Activated CD4-positive, alpha-beta T cell treated with anti-CD3 and anti-CD28 coated beads for 36 hours (primary cell): Measurements from ENCODE around the gene FANK1. TPM values are rescaled to one million over a fixed set of nuclear protein-coding genes. Genes with fewer than 3 reads are reported as not detected.
"Not testable (repeated sequence)": the region's sequence is repeated elsewhere in the genome, so short reads cannot be mapped to it uniquely, and the experiment has no call there.

Experiments used
- ATAC-seq: fragments of 200-7000 bp; cut with Tn5 transposase; one replicate; pipeline ENCODE4 v1.10.0; 2021; ENCODE audit warnings: mild to moderate bottlenecking, moderate library complexity
- CTCF ChIA-PET: fragments of 350-600 bp; sonication (Branson Sonifier 250); formaldehyde crosslinking; loops from one replicate; lab custom pipeline; 2021; ENCODE audit warnings: antibody characterized with exemption; lab: Charles Lee
- POLR2A ChIA-PET: fragments of 350-600 bp; sonication (Branson Sonifier 250); formaldehyde crosslinking; loops from one replicate; lab custom pipeline; 2021; ENCODE audit warnings: antibody characterized with exemption, inconsistent platforms; lab: Charles Lee
- DNase-seq: peaks from one replicate; pipeline ENCODE4 v3.0.0-alpha.2; 2020
- H3K27ac Mint-ChIP-seq: one replicate; pipeline ENCODE4 v1.8.0; 2021; ENCODE audit warnings: mixed read lengths
- H3K27me3 Mint-ChIP-seq: one replicate; pipeline ENCODE4 v1.8.0; 2021; ENCODE audit warnings: mixed read lengths
- H3K36me3 Mint-ChIP-seq: one replicate; pipeline ENCODE4 v1.8.0; 2021; ENCODE audit warnings: low read depth, mixed read lengths
- H3K4me1 Mint-ChIP-seq: one replicate; pipeline ENCODE4 v1.8.0; 2021; ENCODE audit warnings: mixed read lengths
- H3K4me3 Mint-ChIP-seq: one replicate; pipeline ENCODE4 v1.8.0; 2021; ENCODE audit warnings: mild to moderate bottlenecking, moderate library complexity, mixed read lengths
- H3K9me3 Mint-ChIP-seq: one replicate; pipeline ENCODE4 v1.8.0; 2021; ENCODE audit warnings: low read depth, mixed read lengths
- intact Hi-C, 2 experiments: fragments of 100-400 bp; cut with DNase I in 1 of 2; cut with micrococcal nuclease in 1 of 2; formaldehyde crosslinking; loops; one replicate each; pipeline versions ENCODE4 v1.14.2 to v1.15.1; 2022 to 2024; cut with DNase I, micrococcal nuclease
- total RNA-seq, 2 experiments: library from RNA; stranded (reverse); gene quantifications; one replicate each; pipeline ENCODE4 v1.2.3, GENCODE V29; 2021

Gene FANK1
- total RNA-seq, 2 experiments from 2014 or later: 0.42 to 1.0 TPM

DNA sequence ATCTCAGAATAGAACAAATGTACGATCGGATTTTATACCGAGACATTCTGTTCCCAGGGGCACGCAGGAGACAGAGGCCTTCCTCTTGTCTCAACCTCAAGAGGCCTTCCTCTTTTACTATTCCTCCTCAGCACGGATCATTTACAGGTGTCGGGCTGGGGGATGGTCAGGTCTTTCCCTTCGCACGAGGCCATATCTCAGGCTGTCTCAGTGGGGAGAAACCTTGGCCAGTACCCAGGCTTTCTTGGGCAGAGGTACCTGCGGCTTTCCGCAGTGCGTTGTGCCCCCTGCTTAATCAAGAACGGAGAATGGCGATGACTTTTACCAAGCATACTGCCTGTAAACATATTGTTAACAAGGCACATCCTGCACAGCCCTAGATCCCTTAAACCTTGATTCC, 44.2 kb downstream of the FANK1 start:
- H3K27ac Mint-ChIP-seq: no peak overlapping the region
- DNase-seq: no peak
- H3K36me3 Mint-ChIP-seq: no peaks in the 10 kb centered on the region
- intact Hi-C loops: no loop called here
- H3K9me3 Mint-ChIP-seq: peaks cover 7% of the 10 kb centered on the region
- no peaks in the 10 kb centered on the region for H3K4me1 Mint-ChIP-seq
- no peak for ATAC-seq
- ChIA-PET POLR2A (no interaction called here), CTCF (no interaction called here)
- H3K4me3 Mint-ChIP-seq: no peak overlapping the region
- H3K27me3 Mint-ChIP-seq: peaks cover 15% of the 10 kb centered on the region

DNA sequence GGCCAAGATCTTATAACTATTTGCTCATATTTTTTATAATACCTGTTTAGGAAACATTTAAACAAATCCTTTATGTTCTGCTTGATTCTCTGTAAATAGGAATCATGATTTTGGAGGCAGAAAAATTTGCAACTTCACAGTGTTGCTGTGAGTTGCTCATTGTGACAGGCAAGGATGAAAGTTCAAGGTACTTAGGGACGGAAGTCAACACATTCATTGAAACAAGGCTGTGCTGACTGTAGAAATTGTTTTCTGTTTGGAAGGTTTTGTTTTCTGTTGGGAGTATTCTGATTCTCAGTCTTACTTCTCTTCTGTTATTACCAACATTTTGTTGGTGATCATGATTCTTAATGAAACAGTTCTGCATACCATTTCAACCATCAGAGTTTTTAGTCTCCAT, 54.9 kb downstream of the FANK1 start:
- intact Hi-C loops: no loop called here
- H3K27ac Mint-ChIP-seq: no peak overlapping the region
- H3K9me3 Mint-ChIP-seq: peaks cover 12% of the 10 kb centered on the region
- H3K27me3 Mint-ChIP-seq: no peaks in the 10 kb centered on the region
- no peak for ATAC-seq
- no peak for DNase-seq
- ChIA-PET POLR2A (no interaction called here), CTCF (no interaction called here)
- no peaks in the 10 kb centered on the region for H3K4me1 Mint-ChIP-seq
- no peaks in the 10 kb centered on the region for H3K36me3 Mint-ChIP-seq
- H3K4me3 Mint-ChIP-seq: no peak overlapping the region

DNA sequence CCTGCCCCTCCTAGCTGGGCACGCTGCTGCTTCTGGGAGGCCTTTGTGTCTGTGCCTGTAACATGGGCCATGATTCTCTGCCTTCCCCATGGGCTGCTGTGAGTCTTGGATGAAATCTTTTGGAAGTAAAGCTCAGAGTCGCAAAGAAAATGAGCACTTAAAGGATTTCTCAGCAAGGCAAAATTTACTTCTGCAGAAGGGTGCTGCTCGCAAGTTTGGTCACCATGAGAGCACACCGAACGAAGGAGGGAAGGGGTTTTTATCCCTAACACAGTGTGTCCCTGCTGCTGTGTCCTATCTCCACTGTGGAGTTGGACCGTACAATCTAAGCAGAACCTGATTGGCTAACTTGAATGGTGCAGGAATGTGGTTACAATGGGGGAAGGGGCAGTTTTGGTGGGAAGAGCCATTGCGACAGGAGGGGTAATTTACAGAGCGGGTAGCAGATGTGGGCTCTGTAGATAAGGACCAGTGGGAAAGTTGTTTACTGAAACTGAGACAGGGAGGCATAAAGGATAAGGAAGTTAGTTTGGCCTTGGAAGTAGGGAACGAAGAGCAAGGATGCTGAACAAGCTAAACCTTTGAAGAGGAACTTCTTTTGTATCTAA, 57.5 kb downstream of the FANK1 start:
- intact Hi-C loops: no loop called here
- no peak for DNase-seq
- Mint-ChIP-seq H3K4me3 (no peak overlapping the region), H3K4me1 (no peaks in the 10 kb centered on the region), H3K9me3 (peaks cover 12% of the 10 kb centered on the region), H3K27me3 (peaks cover 4% of the 10 kb centered on the region), H3K27ac (no peak overlapping the region), H3K36me3 (no peaks in the 10 kb centered on the region)
- POLR2A ChIA-PET: no interaction called here
- CTCF ChIA-PET: interaction anchor here (0.8 kb wide), 1 partner anchor 305 kb away, joined by 4 read pairs; no protein-coding TSS in a partner anchor
- no peak for ATAC-seq

DNA sequence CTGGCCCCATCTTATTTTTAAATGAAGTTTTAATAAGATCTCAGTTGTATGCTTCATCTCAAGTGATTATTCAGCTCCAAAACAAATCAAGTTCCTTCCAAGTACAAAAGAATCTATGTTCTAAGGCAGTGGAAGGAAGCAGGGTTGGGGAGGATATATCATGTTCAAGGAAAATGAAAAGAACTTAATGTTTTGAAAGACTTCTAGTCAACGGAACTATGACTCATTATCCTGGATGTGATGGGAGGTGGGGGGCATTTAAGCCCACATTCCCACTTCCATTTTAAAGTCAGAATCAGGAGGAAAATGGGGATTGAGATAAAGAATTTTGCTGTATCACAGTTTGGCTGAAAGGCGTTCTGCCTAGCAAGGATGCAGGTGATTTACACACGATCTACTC, 59.4 kb downstream of the FANK1 start:
- H3K36me3 Mint-ChIP-seq: no peaks in the 10 kb centered on the region
- peaks cover 12% of the 10 kb centered on the region for H3K9me3 Mint-ChIP-seq
- POLR2A ChIA-PET: no interaction called here
- CTCF ChIA-PET: no interaction called here
- no peak overlapping the region for H3K27ac Mint-ChIP-seq
- H3K4me3 Mint-ChIP-seq: no peak overlapping the region
- H3K4me1 Mint-ChIP-seq: no peaks in the 10 kb centered on the region
- H3K27me3 Mint-ChIP-seq: peaks cover 4% of the 10 kb centered on the region
- intact Hi-C loops: no loop called here
- no peak for ATAC-seq
- DNase-seq: no peak

DNA sequence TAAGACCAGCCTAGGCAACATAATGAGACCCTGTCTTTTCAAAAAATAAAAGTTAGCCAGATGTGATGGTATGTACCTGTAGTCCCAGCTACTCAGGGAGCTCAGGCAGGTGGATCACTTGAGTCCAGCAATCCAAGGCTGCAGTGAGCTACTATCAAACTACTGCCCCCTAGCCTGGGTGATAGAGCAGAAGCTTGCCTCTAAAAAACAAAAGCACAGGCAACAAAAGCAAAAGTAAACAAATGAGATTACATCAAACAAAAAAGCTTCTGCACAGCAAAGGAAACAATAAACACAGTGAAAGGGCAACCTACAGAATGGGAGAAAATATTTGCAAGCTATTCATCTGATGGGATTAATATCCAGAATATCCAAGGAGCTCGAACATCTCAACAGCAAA, 65.4 kb downstream of the FANK1 start:
- POLR2A ChIA-PET: no interaction called here
- no peaks in the 10 kb centered on the region for H3K9me3 Mint-ChIP-seq
- ATAC-seq (no peak), DNase-seq (no peak)
- no peaks in the 10 kb centered on the region for H3K36me3 Mint-ChIP-seq
- intact Hi-C loops: no loop called here
- CTCF ChIA-PET: interaction anchor here (0.5 kb wide), 1 partner anchor 1980 kb away, joined by 3 read pairs; no protein-coding TSS in a partner anchor
- H3K4me3 Mint-ChIP-seq: no peak overlapping the region
- H3K27me3 Mint-ChIP-seq: peaks cover 8% of the 10 kb centered on the region
- no peak overlapping the region for H3K27ac Mint-ChIP-seq
- H3K4me1 Mint-ChIP-seq: no peaks in the 10 kb centered on the region

DNA sequence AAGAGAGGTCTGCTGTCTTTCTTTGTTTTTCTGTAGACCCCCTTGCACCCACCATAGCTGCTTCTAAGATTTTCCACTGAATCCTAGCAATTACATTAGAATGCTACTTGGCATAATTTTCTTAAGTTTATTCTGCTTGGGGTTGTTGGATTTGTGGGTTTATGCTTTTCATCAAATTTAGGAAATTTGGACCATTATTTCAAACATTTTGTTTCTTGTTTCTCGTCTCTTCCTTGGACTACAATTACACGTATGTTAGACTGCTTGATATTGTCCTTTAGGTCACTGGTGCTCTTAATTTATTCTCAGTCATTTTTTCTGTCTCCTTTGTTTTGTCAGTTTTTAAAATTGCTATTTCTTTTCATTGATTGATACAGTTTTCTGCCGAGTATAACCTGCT, 65.8 kb downstream of the FANK1 start:
- H3K4me3 Mint-ChIP-seq: no peak overlapping the region
- no peaks in the 10 kb centered on the region for H3K9me3 Mint-ChIP-seq
- ChIA-PET CTCF (interaction anchor here (0.5 kb wide), 1 partner anchor 1979 kb away, joined by 3 read pairs; no protein-coding TSS in a partner anchor), POLR2A (no interaction called here)
- H3K27ac Mint-ChIP-seq: no peak overlapping the region
- ATAC-seq (no peak), DNase-seq (no peak)
- no peaks in the 10 kb centered on the region for H3K36me3 Mint-ChIP-seq
- no peaks in the 10 kb centered on the region for H3K4me1 Mint-ChIP-seq
- H3K27me3 Mint-ChIP-seq: peaks cover 8% of the 10 kb centered on the region
- intact Hi-C loops: no loop called here

DNA sequence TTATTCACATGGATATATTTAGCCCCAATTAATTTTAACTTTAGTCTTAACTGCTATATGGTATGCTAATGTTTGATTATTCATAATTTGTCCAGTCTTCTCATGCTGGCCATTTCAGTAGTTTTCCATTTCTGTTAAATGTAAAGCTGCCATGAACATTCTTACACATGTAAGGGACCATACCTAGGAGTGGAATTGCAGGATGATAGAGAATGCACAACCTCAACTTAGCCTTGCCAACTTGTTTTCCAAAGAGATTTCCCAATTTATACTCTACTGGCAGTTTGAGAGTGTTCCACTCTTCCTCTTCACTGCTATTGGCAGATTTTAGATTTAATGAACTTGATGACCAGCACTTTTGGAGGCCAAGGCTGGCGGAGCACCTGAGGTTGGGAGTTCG, 68.2 kb downstream of the FANK1 start:
- CTCF ChIA-PET: no interaction called here
- H3K9me3 Mint-ChIP-seq: no peaks in the 10 kb centered on the region
- ATAC-seq (no peak), DNase-seq (no peak)
- POLR2A ChIA-PET: no interaction called here
- no peaks in the 10 kb centered on the region for H3K36me3 Mint-ChIP-seq
- intact Hi-C loops: no loop called here
- no peak overlapping the region for H3K4me3 Mint-ChIP-seq
- H3K27ac Mint-ChIP-seq: no peak overlapping the region
- H3K27me3 Mint-ChIP-seq: peaks cover 8% of the 10 kb centered on the region
- no peaks in the 10 kb centered on the region for H3K4me1 Mint-ChIP-seq

DNA sequence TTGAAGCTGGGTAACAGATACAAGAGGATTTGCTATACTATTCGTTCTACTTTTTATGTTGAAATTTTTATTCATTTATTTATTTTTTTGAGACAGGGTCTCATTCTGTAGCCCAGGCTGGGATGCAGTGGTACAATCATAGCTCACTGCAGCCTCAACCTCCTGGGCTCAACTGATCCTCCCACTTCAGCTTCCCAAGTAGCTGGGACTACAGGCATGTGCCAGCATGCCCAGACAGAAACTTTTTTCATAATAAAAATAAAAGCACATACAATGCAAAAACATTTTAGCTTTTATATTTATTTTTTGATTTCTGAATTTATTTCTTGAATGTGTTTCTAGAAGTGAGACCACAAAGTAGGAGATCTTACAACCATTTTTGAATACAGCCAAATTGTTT, 71.2 kb downstream of the FANK1 start:
- ATAC-seq (no peak), DNase-seq (no peak)
- Mint-ChIP-seq H3K4me3 (no peak overlapping the region), H3K36me3 (no peaks in the 10 kb centered on the region), H3K9me3 (no peaks in the 10 kb centered on the region), H3K27me3 (peaks cover 6% of the 10 kb centered on the region), H3K4me1 (no peaks in the 10 kb centered on the region), H3K27ac (no peak overlapping the region)
- intact Hi-C loops: no loop called here
- ChIA-PET POLR2A (no interaction called here), CTCF (interaction anchor here (1.0 to 1.2 kb wide), 3 partner anchors 8 to 32 kb away, joined by 3 to 6 read pairs (median 3); no protein-coding TSS in a partner anchor)

DNA sequence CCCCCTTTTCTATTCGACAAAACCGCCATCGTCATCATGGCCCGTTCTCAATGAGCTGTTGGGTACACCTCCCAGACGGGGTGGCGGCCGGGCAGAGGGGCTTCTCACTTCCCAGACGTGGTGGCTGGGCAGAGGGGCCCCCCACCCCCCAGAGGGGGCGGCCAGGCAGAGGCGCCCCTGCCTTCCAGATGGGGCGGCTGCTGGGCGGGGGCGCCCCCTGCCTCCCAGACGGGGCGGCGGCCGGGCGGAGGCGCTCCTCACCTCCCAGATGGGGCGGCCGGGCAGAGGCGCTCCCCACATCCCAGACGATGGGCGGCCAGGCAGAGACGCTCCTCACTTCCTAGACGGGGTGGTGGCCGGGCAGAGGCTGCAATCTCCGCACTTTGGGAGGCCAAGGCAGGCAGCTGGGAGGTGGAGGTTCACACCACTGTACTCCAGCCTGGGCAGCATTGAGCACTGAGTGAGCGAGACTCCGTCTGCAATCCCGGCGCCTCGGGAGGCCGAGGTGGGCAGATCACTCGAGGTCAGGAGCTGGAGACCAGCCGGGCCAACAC, 73.8 kb downstream of the FANK1 start:
- POLR2A ChIA-PET, H3K36me3 Mint-ChIP-seq, ATAC-seq, H3K27me3 Mint-ChIP-seq, H3K27ac Mint-ChIP-seq, CTCF ChIA-PET, H3K4me1 Mint-ChIP-seq, H3K4me3 Mint-ChIP-seq, H3K9me3 Mint-ChIP-seq, DNase-seq, intact Hi-C loops: not testable (repeated sequence)

DNA sequence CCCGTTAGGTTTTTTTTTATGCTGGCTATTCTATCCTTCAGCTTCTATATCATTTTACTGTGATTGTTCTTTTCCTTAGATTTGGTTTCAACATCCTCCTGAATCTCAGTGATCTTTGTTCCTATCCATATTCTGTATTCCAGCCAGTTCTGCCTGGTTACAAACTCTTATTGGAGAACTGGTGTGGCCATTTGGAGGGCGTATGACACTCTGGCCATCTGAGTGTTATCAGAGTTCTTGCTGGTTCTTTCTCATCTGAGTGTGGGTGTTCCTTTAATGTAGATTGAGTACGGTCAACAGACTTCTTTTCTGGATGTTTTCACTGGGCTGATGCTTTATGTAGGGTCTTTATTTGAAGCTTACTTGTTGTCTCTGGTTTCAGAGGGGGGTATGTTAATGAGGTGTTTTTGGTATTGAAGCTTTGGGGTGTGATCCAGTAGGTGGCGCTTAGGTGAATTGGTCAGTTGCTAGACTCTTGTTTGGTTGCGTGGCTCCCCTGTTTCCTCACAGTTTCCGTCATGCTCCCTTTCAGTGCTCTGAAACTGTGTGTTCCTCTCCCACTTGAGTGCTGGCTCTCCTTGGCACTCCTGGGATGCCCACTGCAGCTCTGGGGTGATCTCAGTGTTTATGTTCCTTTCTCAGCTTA, 80.7 kb downstream of the FANK1 start:
- peaks cover 10% of the 10 kb centered on the region for H3K27me3 Mint-ChIP-seq
- H3K4me1 Mint-ChIP-seq: no peaks in the 10 kb centered on the region
- H3K9me3 Mint-ChIP-seq: no peaks in the 10 kb centered on the region
- ChIA-PET POLR2A (no interaction called here), CTCF (interaction anchor here (0.6 kb wide), 1 partner anchor 219 kb away, joined by 3 read pairs; no protein-coding TSS in a partner anchor)
- DNase-seq: no peak
- no peak overlapping the region for H3K4me3 Mint-ChIP-seq
- intact Hi-C loops: no loop called here
- no peaks in the 10 kb centered on the region for H3K36me3 Mint-ChIP-seq
- no peak for ATAC-seq
- no peak overlapping the region for H3K27ac Mint-ChIP-seq

DNA sequence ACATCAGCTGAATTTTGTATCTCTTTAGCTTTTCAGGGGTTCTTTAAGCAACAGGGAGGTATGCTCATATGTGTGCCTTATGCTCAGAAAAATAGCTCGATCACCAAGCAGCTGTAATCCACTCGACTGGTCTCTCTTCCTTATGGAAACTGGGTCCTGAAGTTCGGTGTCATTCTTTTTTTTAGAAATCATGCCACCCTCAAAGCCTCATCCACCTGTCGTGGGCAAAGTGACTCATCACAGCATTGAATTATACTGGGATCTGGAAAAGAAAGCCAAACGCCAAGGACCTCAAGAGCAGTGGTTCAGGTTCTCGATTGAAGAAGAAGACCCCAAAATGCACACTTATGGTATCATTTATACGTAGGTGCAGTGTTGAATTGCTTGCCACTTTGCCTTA, 83.6 kb downstream of the FANK1 start:
- ChIA-PET POLR2A (no interaction called here), CTCF (no interaction called here)
- Mint-ChIP-seq H3K36me3 (no peaks in the 10 kb centered on the region), H3K4me1 (no peaks in the 10 kb centered on the region), H3K27ac (no peak overlapping the region), H3K27me3 (peaks cover 15% of the 10 kb centered on the region), H3K4me3 (no peak overlapping the region), H3K9me3 (no peaks in the 10 kb centered on the region)
- no peak for ATAC-seq
- no peak for DNase-seq
- intact Hi-C loops: loop anchor here (1.0 to 10.0 kb wide), 4 partner anchors 407 to 1875 kb away; partner anchors contain the start of gene ADAM12 (in 1 of the 2)

DNA sequence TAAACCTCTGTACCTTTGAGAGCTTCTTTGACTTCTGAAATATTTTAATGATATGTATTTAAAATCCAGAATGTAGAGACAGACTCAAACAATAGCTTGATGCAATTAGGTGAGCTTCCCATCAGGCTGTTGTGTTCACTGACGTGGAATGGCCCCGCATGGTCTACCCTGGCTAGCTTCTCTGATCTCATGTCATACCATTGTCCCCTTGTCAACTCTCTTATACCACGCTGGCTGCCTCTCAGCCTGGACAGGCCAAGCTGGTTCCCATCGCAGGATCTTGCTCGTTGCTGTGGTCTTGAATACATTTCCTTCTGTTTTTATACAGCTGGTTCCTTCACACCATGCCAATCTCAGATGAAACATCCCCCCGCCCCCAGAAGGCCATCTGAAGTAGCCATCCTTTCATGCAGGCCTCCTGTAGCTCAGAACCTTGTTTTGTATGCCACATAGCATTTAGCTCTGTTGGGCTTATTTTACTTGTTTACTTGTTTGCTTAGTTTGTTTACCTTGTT, 84.2 kb downstream of the FANK1 start:
- Mint-ChIP-seq H3K4me3 (no peak overlapping the region), H3K4me1 (no peaks in the 10 kb centered on the region), H3K27me3 (peaks cover 15% of the 10 kb centered on the region), H3K9me3 (no peaks in the 10 kb centered on the region), H3K36me3 (no peaks in the 10 kb centered on the region), H3K27ac (no peak overlapping the region)
- ChIA-PET CTCF (no interaction called here), POLR2A (no interaction called here)
- DNase-seq (no peak), ATAC-seq (no peak)
- intact Hi-C loops: loop anchor here (1.0 to 10.0 kb wide), 4 partner anchors 407 to 1874 kb away; partner anchors contain the start of gene ADAM12 (in 1 of the 2)
